HL-60 (cell line): ENCODE results near the gene RUNX3.

Experiments used
- CTCF ChIP-seq: IDR thresholded peaks from one replicate; pipeline ENCODE4 v1.5.1; 2011; ENCODE audit warnings: low read length, control low read depth, inconsistent platforms; ENCODE audit not compliant: insufficient read depth
- POLR2AphosphoS5 ChIP-seq: IDR thresholded peaks from 2 replicates; pipeline ENCODE4 v1.6.1; 2012; ENCODE audit warnings: low read depth
- REST ChIP-seq: IDR thresholded peaks from 2 replicates; pipeline ENCODE4 v1.6.1; 2012; ENCODE audit warnings: low read depth; ENCODE audit not compliant: insufficient replicate concordance

- TF ChIP-seq REST (no peak), CTCF (no peak), POLR2AphosphoS5 (no peak)
Measured at GRCh38 chr1:24938276-24938675, 8.2 kb upstream of the RUNX3 start.
